Germinal center (tissue), 1 donor: ENCODE data around the gene INTS4.
"Not testable (repeated sequence)": the region's sequence is repeated elsewhere in the genome, so short reads cannot be mapped to it uniquely, and the experiment has no call there.

Experiments used
- DNase-seq: peaks from one replicate; pipeline ENCODE4 v3.0.0; 2012; ENCODE audit warnings: mixed read lengths, low spot score

The INTS4 gene

DNA sequence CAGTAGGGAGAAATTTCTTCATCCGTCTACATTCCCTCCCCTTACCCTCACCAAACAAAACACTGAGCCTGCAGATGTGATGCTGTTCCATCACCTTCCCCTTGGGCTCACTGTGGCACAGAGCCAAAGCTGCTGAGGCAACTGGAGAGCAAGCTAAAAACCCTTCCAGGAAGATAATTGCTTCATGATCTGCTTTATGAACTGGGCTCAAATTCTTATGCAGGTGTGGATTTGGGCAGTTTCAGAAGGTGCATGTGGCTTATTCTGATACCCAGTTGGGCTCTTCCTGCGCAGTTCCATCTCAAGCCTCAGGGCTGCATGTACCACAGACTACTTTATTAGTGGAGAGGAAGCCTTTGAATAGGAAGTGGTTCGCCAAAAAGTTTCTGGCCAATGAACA, 115.2 kb downstream of the INTS4 start:
- DNase-seq: no peak

DNA sequence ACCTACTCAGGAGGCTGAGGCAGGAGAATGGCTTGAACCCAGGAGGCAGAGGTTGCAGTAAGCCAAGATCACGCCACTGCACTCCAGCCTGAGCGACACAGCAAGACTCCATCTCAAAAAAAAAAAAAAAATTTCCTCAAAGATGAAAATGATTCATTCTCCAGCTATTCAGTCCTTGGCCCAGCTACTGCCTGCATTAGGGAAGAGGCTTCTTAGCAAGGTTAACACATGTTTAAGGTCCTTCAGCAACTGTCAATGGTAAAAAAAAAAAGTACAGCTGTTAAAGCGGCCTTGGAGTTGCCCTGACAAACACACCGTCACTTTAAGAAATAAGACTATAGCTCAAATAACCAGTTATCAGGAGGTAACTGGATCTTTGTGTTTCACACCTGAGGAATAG, 116.2 kb downstream of the INTS4 start:
- DNase-seq: not testable (repeated sequence)

DNA sequence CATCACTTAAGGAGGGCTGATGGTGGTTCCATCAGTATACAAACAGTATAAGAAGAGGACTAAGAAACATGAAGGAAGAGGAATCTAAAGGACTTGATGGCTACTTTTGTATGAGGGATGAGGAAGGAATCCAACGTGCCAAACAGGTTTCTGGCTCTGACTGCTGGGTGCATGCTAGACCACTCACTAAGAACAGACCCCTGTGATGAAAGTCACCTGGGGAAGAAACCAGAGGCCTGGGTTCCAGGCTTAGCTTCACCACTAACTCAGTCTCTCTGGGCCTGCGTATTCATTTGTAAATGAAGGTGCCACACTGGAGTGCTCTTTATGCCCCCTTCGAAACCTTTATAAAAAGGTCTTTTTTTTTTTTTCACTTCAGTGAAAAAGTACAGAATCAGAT, 118.4 kb downstream of the INTS4 start:
- DNase-seq: no peak

DNA sequence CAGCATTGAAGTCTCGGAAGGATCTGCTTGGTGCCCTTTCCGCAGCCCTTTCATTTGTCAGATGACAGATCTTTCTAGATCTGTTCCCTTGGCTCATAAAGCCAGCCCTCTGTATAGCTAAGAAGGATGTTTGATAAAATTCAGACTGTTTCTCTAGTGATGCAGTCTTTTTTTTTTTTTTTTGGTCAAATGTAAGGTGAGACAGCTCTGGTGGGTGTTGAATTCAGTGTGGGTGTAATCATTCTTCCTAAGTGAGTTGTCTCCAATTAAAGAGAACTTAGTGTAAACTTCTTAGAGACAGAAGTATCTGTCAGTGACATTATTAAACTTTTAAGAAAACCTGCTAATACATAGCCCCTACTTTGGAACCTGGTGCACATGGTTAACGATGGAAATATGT, 120.3 kb downstream of the INTS4 start:
- DNase-seq: no peak

DNA sequence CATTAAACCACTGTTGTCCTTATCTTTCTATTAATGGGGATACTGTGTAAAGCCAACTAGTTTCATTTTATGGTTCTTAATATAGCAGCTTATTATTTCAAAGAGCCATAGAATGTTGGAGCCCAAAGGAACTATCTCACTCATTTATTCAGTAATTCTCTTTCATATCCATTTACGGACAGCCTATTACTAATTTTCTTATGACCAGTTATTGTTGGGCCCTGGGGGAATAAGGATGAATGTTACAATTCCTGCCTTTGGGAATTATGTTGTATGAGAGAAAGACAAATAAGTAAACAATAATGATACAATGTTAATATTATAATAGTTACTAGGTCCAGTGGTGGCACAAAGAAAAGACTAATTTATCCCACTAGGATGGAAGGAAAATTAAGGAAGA, 121.1 kb downstream of the INTS4 start:
- no peak for DNase-seq

DNA sequence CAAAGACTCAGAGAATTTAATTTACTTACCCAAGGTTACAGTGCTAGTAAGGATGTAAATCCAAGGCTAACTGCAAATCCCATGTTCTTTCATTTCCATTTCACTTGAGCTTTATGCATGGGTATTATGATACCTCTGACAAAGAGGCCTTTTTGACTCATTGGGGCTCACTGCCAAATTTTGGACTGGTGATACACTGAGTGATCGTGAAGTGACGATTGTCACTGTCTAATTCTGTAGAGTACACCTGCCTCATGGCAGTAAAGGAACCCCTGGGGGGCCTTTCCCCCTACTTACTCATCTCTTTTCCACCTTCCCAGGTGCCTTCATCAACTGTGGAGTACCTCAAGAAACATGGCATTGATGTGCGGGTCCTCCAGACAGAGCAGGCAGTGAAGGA, 122.6 kb downstream of the INTS4 start:
- DNase-seq: no peak

DNA sequence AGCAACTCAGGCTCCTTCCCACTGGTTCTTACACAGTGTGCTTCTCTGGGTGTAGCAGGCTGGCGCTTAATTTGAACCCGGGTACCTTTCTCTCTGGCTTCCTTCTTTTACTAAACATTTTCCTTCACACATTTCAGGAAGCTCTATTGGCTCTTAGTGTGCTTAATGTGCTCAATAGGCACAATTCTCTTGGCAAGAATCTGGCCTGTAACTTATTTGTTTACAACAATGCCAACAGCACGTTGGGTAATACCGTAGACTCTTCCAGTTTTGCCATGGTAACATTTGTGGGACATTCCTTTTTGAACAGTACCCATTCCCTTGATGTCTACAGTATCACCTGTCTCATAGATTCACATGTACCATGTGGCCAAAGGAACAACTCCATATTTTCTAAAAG, 125.7 kb downstream of the INTS4 start:
- no peak for DNase-seq

DNA sequence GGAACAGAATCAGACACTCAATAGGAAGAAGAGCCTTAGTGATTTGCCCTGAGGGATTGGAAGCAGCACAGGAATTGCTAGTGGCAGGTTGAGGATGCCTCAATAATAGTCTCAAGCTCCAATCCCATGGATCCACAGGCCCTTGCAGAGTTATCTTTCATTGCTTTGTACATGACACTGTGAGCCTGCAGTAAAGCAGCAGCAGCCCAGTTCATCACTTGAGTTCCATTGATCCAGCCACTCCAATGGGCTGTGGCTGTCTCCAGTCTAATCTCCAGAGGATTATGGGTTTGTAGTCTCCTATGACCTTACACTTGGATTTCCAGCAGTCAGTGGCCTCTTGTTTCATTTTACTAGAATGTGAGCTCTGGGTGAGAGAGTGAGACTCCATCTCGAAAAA, 128.1 kb downstream of the INTS4 start:
- DNase-seq: no peak

DNA sequence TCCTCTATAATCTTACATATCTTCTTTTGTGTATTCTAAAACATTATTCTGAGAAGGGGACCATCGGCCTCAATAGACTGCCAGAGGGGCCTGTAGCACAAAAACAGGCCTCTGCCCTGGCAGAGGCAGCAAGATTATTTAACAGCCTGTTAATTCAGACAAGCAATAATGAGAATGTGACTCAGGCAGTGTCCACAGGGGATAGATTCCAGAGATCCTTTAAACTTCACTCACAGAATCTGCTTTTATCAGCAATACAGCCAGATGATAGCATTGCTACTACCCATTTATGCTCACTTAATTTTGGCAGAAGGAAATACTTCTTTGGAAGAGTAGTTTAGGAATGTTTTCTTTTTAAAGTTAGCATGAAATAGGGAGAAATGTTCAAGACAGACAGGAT, 128.7 kb downstream of the INTS4 start:
- DNase-seq: no peak

DNA sequence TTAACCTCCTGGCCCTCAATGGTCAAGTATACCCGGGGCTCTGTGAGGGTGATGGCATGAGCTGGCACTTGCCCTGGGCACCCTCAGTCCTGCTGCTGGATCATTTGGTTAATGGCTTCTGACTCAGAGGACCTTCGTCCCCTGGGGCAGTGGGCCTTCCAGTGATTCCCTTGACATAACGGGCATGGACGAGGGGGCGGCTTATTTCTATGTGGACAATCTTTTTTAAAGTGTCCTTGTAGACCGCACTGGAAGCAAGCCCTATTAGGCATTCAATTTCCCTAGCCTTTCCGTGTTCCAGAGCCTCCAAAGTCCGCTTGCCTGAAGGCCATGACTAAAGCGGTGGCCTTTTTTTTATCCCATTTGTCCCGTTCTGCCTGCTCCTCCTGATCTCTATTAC, 133.0 kb downstream of the INTS4 start:
- not testable (repeated sequence) for DNase-seq

DNA sequence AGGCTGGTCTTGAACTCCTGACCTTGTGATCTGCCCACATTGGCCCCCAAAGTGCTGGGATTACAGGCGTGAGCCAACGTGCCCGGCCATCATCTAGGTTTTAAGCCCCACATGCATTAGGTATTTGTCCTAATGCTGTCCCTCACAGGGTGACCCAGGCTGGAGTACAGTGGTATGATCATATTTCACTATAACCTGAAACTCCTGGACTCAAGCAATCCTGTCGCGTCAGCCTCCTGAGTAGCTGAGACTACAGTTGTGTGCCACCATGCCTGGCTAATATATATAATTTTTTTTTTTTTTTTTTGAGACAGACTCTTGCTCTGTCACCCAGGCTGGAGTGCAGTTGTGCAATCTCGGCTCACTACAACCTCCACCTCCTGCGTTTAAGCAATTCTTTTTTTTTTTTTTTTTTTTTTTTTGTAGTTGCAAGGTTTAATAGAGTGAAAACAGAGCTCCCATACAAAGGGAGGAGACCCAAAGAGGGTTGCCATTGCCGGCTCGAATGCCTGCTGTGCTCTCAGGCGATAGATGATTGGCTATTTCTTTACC, 136.5 kb downstream of the INTS4 start:
- not testable (repeated sequence) for DNase-seq

DNA sequence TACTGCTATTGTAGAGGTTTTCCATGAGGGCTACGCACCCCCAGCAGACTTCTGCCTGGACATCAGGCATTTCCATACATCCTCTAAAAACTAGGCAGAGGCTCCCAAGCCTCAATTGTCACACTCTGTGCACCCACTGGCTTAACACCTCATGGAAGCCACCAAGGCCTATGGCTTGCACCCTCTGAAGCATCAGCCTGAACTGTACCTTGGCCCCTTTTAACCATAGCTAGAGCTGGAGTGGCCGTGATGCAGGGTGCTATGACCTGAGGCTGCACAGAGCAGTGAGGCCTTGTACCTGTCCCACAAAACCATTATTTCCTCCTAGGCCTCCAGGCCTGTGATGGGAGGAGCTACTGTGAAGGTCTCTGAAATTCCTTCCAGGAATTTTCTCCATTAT, 139.6 kb downstream of the INTS4 start:
- DNase-seq: no peak

DNA sequence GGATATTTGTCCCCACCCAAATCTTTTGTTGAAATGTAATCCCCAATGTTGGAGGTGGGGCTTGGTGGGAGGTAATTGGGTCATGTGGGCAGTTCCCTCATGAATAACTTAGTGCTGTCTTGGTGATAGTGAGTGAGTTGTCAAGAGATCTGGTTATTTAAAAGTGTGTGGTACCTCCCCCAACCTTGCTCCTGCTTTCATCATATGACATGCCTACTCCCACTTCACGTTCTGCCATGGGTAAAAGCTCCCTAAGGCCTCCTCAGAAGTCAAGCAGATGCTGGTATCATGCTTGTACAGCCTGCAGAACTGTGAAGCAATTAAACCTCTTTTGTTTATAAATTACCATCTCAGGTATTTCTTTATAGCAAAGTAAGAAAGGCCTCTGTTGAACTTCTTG, 143.0 kb downstream of the INTS4 start:
- no peak for DNase-seq

DNA sequence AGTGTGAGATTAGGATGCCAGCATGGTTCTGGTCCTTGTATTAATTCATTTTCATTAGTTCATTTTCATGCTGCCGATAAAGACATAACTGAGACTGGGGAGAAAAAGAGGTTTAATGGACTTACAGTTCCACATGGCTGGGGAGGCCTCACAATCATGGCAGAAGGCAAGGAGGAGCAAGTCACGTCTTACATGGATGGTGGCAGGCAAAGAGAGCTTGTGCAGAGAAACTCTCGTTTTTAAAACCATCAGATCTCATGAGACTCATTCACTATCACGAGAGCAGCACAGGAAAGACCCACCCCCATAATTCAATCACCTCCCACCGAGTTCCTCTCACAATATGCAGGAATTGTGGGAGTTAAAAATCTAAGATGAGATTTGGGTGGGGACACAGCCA, 150.8 kb downstream of the INTS4 start:
- DNase-seq: not testable (repeated sequence)

DNA sequence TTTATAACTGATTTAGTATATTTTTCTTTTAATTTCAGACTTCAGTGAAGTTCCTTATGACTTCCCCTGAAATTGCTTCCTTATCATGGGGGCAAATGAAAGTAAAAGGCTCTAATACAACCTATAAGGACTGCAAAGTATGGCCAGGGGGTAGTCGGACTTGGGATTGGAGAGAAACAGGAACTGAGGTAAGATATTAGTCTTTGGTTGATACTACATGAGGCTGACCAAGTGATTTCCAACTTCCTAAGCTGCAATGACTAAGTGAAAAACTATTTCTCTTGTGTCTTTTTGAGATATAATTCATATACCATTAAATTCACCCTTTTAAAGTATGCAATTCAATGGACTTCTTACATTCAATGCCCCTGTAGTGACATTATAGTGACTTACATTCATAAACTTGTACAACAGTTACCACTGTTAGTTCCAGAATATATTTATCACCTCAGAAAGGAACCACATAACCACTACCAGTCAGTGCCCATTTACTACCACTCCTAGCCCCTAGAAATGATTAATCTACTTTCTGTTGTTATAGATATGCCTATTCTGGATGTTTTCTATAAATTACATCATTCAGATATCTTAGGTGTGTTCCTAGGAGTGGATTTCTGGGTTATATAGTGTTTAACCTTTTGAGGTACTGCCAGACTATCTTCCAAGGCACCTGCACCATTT, 151.9 kb downstream of the INTS4 start:
- DNase-seq: no peak

DNA sequence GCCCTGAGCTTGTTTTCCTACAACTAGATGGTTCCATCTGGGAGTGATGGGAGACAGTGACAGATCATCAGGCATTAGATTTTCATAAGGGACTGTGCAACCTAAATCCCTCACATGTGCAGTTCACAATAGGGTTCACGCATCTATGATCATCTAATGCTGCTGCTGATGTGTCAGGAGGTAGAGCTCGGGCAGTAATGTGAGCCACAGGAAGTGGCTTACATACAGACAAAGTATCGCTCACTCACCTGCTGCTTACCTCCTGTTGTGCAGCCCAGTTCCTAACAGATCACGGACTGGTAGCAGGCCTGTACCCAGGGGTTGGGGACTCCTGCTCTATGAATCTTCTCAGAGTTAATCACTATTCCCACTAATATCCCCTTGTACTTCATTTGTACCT, 161.2 kb downstream of the INTS4 start:
- DNase-seq: no peak

DNA sequence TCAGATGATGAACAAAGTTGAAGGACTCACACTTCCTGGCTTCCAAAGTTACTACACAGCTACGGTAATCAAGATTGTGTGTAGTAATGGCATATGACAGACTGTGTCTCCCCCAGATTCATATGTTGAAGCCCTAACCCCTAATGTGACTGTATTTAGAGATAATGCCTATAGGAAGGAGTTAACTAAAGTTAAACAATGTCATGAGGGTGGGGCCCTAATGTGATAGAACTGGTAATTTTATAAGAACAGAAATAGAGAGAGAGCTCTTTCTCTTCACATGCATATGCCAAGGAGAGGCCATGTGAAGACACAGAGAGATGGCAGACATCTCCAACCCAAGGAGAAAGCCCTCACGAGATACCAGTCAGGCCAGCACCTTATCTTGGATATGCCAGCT, 165.5 kb downstream of the INTS4 start:
- DNase-seq: no peak
